K562 (cell line): ENCODE results near the gene DHRS11. TPM values are rescaled to one million over a fixed set of nuclear protein-coding genes. Genes with fewer than 3 reads are reported as not detected.

ENCODE experiments used
- BRCA1 ChIP-seq, 2 experiments: fragments of 450-650 bp in 1 of 2; sonication (generic) in 1 of 2; formaldehyde crosslinking in 1 of 2; IDR thresholded peaks; 2 replicates each; pipeline versions ENCODE4 v1.5.0 to v1.6.1; 2017 to 2020; ENCODE audit warnings: mild to moderate bottlenecking in 1 of 2, missing genetic modification reagents in 1 of 2
- CLOCK ChIP-seq: fragments of 250-450 bp; sonication (Bioruptor Pico); IDR thresholded peaks from 2 replicates; pipeline ENCODE4 v1.4.0; 2020; ENCODE audit warnings: mild to moderate bottlenecking, moderate library complexity, borderline replicate concordance
- GABPB2 ChIP-seq: fragments of 250-450 bp; sonication (Bioruptor Pico); conservative IDR thresholded peaks from 2 replicates; pipeline ENCODE4 v1.5.1; 2021; ENCODE audit warnings: mild to moderate bottlenecking
- HCFC1 ChIP-seq: IDR thresholded peaks from 2 replicates; pipeline ENCODE4 v1.6.1; 2012; ENCODE audit warnings: low read depth, low read length, improper control_type of control experiment
- HOXB6 ChIP-seq: fragments of 250-450 bp; sonication (Bioruptor Pico); IDR thresholded peaks from 2 replicates; pipeline ENCODE4 v1.5.1; 2022; ENCODE audit warnings: mild to moderate bottlenecking, borderline replicate concordance
- MTA2 ChIP-seq: fragments of 450-650 bp; IDR thresholded peaks from 2 replicates; pipeline ENCODE4 v1.6.1; 2016; ENCODE audit warnings: low read depth
- NKRF ChIP-seq: fragments of 450-650 bp; IDR thresholded peaks from 2 replicates; pipeline ENCODE4 v1.6.1; 2016; ENCODE audit warnings: borderline replicate concordance
- PCBP1 ChIP-seq: fragments of 200-400 bp; formaldehyde crosslinking; IDR thresholded peaks from 2 replicates; pipeline ENCODE4 v1.6.1; 2018; ENCODE audit warnings: mild to moderate bottlenecking, low read depth, low read length; ENCODE audit not compliant: poor library complexity, severe bottlenecking
- RCOR1 ChIP-seq, 2 experiments: IDR thresholded peaks; 2 replicates each; pipeline ENCODE4 v1.6.1; 2012; ENCODE audit warnings: low read depth in 2 of 2, low read length in 2 of 2, borderline replicate concordance in 1 of 2, improper control_type of control experiment in 1 of 2
- SIN3B ChIP-seq: fragments of 450-650 bp; IDR thresholded peaks from 2 replicates; pipeline ENCODE4 v1.6.1; 2017; ENCODE audit warnings: low read depth, mild to moderate bottlenecking, moderate library complexity
- SNIP1 ChIP-seq: fragments of 450-650 bp; IDR thresholded peaks from 2 replicates; pipeline ENCODE4 v1.7.1; 2017; ENCODE audit warnings: low read depth, mild to moderate bottlenecking
- ZNF740 ChIP-seq, 3 experiments: fragments of 200-800 bp in 1 of 3; sonication (Bioruptor generic) in 1 of 3; sonication (generic) in 1 of 3; formaldehyde crosslinking in 1 of 3; IDR thresholded peaks; 2 replicates each; pipeline versions ENCODE4 v1.6.1 to v1.8.0; 2016 to 2022; ENCODE audit warnings: mild to moderate bottlenecking in 2 of 3, missing compliant biosample characterization in 2 of 3, missing genetic modification characterization in 2 of 3, missing genetic modification reagents in 1 of 3
- polyA plus RNA-seq, 8 experiments: library from polyadenylated mRNA; depleted of rRNA in 4 of 8; stranded (reverse) in 5 of 8; unstranded in 3 of 8; fragments of >200 nt; fragmentation: Nextera tagmentation in 2 of 8; fragmentation: Illumina TruSeq in 1 of 8; extraction: Ambion mirVana in 2 of 8; extraction: Trizol in 1 of 8; gene quantifications; 2 replicates each; pipeline versions ENCODE4 v1.2.1 to v1.2.3, GENCODE V29; 2011 to 2014; ENCODE audit warnings: inconsistent platforms in 1 of 8, missing spikeins in 1 of 8
- total RNA-seq, 7 experiments: library from RNA; depleted of rRNA in 6 of 7; stranded (reverse); fragments of >200 nt in 6 of 7; fragmentation: Illumina TruSeq in 2 of 7; extraction: Trizol in 2 of 7; gene quantifications; 2 replicates each; pipeline versions ENCODE4 v1.2.1 to v1.2.3, GENCODE V29; 2011 to 2021; ENCODE audit warnings: low replicate concordance in 1 of 7
- TF ChIP-seq, protein P1 (sequence below): fragments of 450-650 bp; formaldehyde crosslinking; IDR thresholded peaks from 2 replicates; pipeline ENCODE4 v1.4.0; 2020; ENCODE audit warnings: mild to moderate bottlenecking, moderate library complexity
- TF ChIP-seq, protein P2 (sequence below): fragments of 250-450 bp; sonication (Bioruptor Pico); IDR thresholded peaks from 2 replicates; pipeline ENCODE4 v1.5.0; 2022; ENCODE audit warnings: mild to moderate bottlenecking
- TF ChIP-seq, protein P3 (sequence below), 2 experiments: IDR thresholded peaks; 2 replicates each; pipeline ENCODE4 v1.6.1; 2011; ENCODE audit warnings: borderline replicate concordance in 1 of 2, control low read depth in 1 of 2, low read depth in 1 of 2, low read length in 1 of 2, mild to moderate bottlenecking in 1 of 2, mixed read lengths in 1 of 2, moderate library complexity in 1 of 2; ENCODE audit not compliant: insufficient read depth in 1 of 2, insufficient read length in 1 of 2, poor library complexity in 1 of 2, severe bottlenecking in 1 of 2; ENCODE audit errors: extremely low read depth in 1 of 2

DHRS11 gene
- total and polyA plus RNA-seq, 9 of the 15 experiments (the other 6 are each of a cell fraction or from before 2014, with no cell fraction given): 15.2 to 123 (median 59.8) TPM

GRCh38 chr17:36602924-36603384, 11.3 kb downstream of the DHRS11 start (continued):
- TF ChIP-seq HCFC1 (no peak), SIN3B (no peak), MTA2 (no peak), RCOR1 (IDR thresholded peaks at IDR 0.05; ENCODE audit: borderline replicate concordance in 1 of 2, low read depth in 2 of 2, low read length in 2 of 2) (0 out of 4 replicates have a peak, but pooled peaks of 1 of the 2 experiments have one; percentile 18), SNIP1 (peak; percentile 53; the same call in 1 of the 2 replicates), NKRF (no peak), HOXB6 (CRISPR knock-in tag) (no peak), PCBP1 (no peak), BRCA1 (IDR thresholded peaks at IDR 0.05) (no peak), BRCA1 (CRISPR knock-in tag; IDR thresholded peaks at IDR 0.05) (no peak), ZNF740 (CRISPR knock-in tag; IDR thresholded peaks at IDR 0.05) (peak; percentile 85), ZNF740 (tag; IDR thresholded peaks at IDR 0.05) (peak in 1 of 2 experiments; percentile 93; a peak in 2 of 4 replicates), GABPB2 (CRISPR knock-in tag) (no peak), CLOCK (CRISPR knock-in tag) (no peak)
- TF ChIP-seq, protein P1, sequence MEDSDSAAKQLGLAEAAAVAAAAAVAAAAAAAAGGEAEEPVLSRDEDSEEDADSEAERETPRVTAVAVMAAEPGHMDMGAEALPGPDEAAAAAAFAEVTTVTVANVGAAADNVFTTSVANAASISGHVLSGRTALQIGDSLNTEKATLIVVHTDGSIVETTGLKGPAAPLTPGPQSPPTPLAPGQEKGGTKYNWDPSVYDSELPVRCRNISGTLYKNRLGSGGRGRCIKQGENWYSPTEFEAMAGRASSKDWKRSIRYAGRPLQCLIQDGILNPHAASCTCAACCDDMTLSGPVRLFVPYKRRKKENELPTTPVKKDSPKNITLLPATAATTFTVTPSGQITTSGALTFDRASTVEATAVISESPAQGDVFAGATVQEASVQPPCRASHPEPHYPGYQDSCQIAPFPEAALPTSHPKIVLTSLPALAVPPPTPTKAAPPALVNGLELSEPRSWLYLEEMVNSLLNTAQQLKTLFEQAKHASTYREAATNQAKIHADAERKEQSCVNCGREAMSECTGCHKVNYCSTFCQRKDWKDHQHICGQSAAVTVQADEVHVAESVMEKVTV (CRISPR knock-in tag): peak; percentile 47; the same call in 1 of the 2 replicates
- TF ChIP-seq, protein P2, sequence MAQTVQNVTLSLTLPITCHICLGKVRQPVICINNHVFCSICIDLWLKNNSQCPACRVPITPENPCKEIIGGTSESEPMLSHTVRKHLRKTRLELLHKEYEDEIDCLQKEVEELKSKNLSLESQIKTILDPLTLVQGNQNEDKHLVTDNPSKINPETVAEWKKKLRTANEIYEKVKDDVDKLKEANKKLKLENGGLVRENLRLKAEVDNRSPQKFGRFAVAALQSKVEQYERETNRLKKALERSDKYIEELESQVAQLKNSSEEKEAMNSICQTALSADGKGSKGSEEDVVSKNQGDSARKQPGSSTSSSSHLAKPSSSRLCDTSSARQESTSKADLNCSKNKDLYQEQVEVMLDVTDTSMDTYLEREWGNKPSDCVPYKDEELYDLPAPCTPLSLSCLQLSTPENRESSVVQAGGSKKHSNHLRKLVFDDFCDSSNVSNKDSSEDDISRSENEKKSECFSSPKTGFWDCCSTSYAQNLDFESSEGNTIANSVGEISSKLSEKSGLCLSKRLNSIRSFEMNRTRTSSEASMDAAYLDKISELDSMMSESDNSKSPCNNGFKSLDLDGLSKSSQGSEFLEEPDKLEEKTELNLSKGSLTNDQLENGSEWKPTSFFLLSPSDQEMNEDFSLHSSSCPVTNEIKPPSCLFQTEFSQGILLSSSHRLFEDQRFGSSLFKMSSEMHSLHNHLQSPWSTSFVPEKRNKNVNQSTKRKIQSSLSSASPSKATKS: no peak
- TF ChIP-seq, protein P3, sequence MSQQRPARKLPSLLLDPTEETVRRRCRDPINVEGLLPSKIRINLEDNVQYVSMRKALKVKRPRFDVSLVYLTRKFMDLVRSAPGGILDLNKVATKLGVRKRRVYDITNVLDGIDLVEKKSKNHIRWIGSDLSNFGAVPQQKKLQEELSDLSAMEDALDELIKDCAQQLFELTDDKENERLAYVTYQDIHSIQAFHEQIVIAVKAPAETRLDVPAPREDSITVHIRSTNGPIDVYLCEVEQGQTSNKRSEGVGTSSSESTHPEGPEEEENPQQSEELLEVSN (IDR thresholded peaks at IDR 0.05; ENCODE audit: borderline replicate concordance in 1 of 2, extremely low read depth in 1 of 2, insufficient read depth in 1 of 2, insufficient read length in 1 of 2, low read depth in 1 of 2, low read length in 1 of 2, poor library complexity in 1 of 2, severe bottlenecking in 1 of 2): no peak
